ENCODE measurements around the gene GPAT3. TPM values are rescaled to one million over a fixed set of nuclear protein-coding genes. Genes with fewer than 3 reads are reported as not detected.

The GPAT3 gene
- total RNA-seq, 1 experiment from 2014 or later: 7.8 TPM

GRCh38 chr4:83644677-83645659 is 109.1 kb downstream of the GPAT3 start:
- peak; percentile 66 for DNase-seq (ENCODE audit: low spot score)

- DNase-seq (ENCODE audit: low spot score): no peak
Measured at GRCh38 chr4:83646538-83647239, 110.8 kb downstream of the GPAT3 start.

- no peak for DNase-seq (ENCODE audit: low spot score)
Measured at GRCh38 chr4:83651846-83652245, 115.9 kb downstream of the GPAT3 start.

Other genes starting within 250 kb of the GPAT3 start
- gene HPSE, start 201.3 kb upstream of the GPAT3 start, total RNA-seq (2014; rRNA removed; shearing (Covaris generic)): 1.3 and 2.3 TPM in 2 replicates
- 6.9 and 7.6 TPM in 2 replicates for gene HELQ, start 80.3 kb upstream of the GPAT3 start, total RNA-seq (2014; rRNA removed; shearing (Covaris generic))
- 38.3 and 49.2 TPM in 2 replicates for gene MRPS18C, start 80.0 kb upstream of the GPAT3 start, total RNA-seq (2014; rRNA removed; shearing (Covaris generic))
- 9.3 and 16.4 TPM in 2 replicates for gene ABRAXAS1, start 51.0 kb upstream of the GPAT3 start, total RNA-seq (2014; rRNA removed; shearing (Covaris generic))

All from A172 (cell line).